ENCODE measurements around the gene CDH12.
"Not testable (repeated sequence)": the region's sequence is repeated elsewhere in the genome, so short reads cannot be mapped to it uniquely, and the experiment has no call there.

The CDH12 gene

GRCh38 chr5:22250528-22250927 is 602.6 kb downstream of the CDH12 start:
- DNase-seq, result peak; percentile 58

GRCh38 chr5:22249209-22249729 is 603.9 kb downstream of the CDH12 start:
- no peak for DNase-seq

GRCh38 chr5:22245770-22246169 is 607.4 kb downstream of the CDH12 start:
- no peak for DNase-seq

DNA sequence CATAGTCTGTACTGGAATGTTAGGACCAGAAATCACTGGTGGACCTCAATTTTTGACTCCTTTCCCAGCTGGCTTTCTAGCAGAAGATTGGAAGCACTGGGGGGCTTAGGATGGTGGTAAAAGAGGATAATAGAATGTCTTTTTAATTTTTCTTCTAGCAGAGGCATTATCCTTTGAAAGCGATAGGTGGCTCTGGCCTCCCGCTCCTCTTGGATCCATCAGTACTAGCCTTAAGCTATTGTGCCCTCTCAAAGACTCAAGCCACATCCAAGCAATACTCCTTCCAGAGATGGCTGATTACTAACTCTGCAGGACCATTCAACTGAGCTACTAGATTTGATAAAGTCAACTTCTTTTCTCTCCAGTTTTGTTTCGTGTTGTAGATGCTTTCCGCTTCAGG is 610.6 kb downstream of the CDH12 start:
- DNase-seq, result no peak

DNA sequence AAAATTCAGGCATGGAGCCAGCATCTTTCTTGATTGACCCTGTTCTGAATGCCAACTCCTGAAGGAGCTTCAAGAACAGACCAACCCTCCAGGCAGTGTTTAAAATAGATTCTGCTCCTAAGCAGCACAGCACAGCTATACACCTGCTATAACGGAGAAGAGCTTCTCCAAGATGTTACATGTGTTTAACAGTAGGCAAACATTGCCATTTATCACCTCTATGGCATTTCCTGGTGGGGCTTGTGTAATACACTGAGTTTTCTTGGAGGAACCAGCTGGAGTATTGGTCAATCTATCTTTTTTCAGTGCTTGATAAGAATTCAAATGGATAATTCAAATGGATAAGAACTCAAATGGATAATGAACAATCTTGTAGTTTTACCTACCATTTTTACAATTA is 615.1 kb downstream of the CDH12 start:
- DNase-seq, result no peak

GRCh38 chr5:22226423-22226822 is 626.7 kb downstream of the CDH12 start:
- no peak for DNase-seq

GRCh38 chr5:22223079-22223478 is 630.1 kb downstream of the CDH12 start:
- DNase-seq, result no peak

DNA sequence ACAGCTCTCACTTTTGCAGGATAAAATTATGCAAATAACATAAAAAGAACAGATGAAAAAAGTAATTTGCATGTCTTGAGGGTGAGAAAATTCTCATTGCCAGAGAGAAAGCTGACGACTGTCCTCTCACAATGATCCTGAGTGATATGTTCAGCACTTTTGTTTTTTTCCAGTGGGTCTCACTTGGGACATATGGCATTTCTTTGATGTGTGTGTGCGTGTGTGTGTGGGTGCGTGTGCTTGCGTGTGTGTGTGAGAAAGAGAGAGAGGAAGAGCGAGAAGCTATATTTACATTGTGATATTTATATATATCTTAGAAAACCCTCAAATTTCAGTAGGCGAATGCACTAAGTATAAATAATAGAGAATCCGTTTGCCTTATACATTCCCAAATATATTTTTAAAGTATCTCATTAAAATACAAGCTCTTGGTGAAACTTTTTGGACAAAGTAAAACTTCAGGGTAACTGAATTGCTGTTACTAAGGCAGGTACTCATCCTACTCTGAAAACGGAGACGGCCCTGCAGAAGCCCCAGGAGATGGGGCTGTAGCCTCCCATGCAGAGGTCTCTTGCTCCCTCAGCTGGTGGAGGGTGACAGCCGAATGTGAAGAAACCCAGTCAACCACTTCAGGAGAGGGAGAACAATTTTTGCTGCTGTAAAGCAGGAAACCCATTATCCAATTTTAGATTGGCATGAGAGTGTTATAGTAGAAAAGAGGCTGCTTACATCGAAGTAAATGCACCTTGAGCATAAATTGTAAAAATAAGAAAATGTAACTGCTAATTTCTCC is 639.2 kb downstream of the CDH12 start:
- DNase-seq, result peak; percentile 33

GRCh38 chr5:22212254-22212991 is 640.7 kb downstream of the CDH12 start:
- not testable (repeated sequence) for DNase-seq

GRCh38 chr5:22208463-22208862 is 644.7 kb downstream of the CDH12 start:
- DNase-seq, result not testable (repeated sequence)

GRCh38 chr5:22188651-22189050 is 664.5 kb downstream of the CDH12 start:
- peak; percentile 12 for DNase-seq

GRCh38 chr5:22187632-22188228 is 665.4 kb downstream of the CDH12 start:
- peak; percentile 17 for DNase-seq

DNA sequence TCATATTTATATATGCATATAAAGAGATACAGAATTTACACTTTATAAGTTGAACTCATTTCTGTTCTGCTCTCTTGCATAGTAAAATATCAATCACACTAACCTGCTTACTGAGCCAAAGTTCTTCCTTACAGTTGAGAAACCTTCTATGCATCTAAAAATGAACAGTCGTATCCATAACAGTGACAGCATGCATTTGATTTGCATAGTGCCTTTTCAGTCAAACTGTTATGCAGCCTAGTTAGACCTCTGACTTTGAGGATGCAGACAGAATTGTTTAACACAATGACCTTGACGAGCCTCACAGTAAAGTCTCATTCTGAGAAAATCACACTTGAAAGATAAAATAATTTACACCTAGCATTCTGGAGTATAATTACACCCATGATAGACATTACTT is 683.9 kb downstream of the CDH12 start:
- not testable (repeated sequence) for DNase-seq

DNA sequence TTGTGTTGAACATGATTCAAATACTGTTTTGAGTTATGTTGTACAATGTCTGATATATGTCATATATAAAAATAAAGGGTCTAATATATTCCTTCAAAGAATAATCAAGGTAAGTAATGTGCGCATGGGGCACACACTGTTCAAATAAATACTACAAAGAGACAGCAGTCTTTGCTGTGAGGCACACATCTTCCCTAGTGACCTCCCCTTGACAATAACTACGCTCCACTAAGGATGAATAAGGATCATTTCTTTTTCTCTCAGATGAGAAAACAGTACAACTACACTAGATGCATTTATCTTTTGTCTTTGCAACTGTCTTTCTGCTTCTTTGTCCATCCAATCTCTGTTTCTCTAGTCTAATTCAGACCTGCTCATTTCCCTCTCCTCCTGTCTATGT is 684.4 kb downstream of the CDH12 start:
- DNase-seq, result not testable (repeated sequence)

GRCh38 chr5:22165931-22166330 is 687.2 kb downstream of the CDH12 start:
- DNase-seq, result not testable (repeated sequence)

DNA sequence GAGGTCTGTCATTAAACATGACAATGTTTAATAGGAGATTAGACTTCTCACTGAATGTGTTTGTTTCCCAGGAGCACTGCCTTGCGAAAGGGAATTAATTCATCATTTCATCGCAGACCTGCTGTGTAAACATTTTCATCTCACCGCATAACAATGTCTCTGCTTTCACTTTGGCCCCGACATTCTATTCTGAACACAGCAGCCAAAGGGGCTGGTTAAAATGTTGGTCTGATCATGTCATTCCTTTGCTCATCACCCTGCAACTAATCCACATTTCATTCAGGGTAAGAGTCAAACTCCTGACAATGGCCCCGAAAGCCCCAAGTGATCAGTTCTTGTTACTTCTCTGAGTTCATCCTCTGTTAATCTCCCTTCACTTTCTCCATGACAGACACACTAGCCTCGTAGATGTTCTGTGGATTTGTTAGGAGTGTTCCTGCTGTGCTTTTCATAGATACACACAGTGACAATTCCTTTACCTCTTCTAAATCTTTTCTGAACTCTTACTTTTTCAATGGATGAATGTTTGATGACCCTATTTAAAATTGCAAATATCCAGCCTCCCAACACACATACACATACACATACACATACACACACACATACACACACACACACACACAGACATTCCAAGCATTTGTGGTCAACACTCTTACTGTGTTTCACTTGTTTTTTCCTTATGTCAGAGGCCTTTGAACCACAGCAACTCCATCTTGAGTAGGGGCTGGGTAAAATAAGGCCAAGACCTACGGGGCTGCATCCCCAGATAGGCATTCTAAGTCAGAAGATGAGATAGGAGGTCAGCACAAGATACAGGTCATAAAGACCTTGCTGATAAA is 688.0 kb downstream of the CDH12 start:
- not testable (repeated sequence) for DNase-seq

GRCh38 chr5:22156953-22157352 is 696.2 kb downstream of the CDH12 start:
- DNase-seq, result not testable (repeated sequence)

- DNase-seq, result not testable (repeated sequence)
These were observed 698.4 kb downstream of the CDH12 start for GRCh38 chr5:22154779-22155178.

GRCh38 chr5:22151801-22152200 is 701.3 kb downstream of the CDH12 start:
- DNase-seq, result not testable (repeated sequence)

DNA sequence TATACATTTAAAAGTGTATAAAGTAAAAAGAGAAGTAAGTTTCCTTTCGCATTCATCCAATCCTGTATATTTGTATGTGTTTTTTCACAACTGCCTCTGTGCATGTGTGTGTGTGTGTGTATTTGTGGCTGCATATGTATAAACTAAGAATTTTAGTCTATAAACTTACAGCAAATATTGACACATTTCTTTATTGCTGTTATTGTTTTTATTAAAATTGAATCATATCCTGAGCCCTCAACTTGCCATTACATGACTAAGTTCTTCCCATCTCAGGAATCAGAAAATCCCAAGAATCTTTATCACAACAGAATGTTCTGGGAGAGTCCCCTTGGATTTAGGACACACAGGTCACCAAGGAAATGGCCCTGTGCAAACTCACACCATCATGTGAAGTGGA is 712.7 kb downstream of the CDH12 start:
- not testable (repeated sequence) for DNase-seq

DNA sequence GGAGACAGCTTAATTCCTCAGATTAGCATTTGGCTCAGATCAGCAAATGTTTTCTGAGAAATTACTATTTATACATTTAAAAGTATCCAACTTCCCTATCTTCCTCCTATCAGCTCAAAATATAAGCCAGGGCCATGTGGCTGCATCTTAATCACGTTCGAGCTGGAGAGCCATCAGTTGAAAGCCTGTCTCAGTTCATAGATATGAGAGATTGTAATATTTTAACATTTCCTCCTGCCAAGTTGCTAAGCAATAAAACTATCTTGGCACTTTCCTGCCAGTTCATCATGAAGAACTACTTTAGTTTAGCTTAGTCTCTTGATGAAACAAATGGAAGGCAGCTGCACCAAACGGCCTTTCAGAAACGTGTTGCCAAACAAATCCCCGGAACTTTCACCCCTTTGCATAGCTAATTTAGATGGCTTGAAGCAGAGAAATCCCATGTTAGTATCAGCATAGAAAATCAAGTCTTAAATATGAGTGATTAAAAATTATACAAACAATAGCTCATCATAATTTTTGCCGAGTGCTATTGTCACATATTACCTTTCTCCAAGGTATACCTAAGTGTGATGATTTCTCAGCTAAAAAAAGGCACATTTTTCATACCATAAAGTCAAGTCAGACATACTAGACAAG is 713.4 kb downstream of the CDH12 start:
- peak; percentile 43 for DNase-seq

DNA sequence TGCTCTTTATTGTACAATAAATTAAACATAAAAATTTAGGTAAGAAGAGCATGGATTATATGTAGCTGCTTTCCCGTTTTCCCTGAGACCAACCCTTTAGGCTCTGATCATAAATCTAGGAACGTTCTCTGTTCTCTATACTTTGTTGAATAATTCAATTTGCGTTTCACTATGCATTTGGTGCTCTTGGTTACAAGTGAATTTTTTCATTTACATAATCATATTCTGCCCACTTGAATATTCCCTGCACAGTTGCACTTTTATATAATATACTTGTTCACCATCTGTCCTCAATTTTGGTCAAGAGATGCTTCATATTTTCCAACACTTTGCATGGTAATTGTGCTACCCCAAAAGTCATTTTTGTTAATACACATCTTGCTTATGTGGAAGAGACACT is 741.8 kb downstream of the CDH12 start:
- no peak for DNase-seq
